K562 (cell line): ENCODE data around the gene ZNF135. TPM values are rescaled to one million over a fixed set of nuclear protein-coding genes. Genes with fewer than 3 reads are reported as not detected.

Experiments
- ATAC-seq: fragments of 200-7000 bp; cut with Tn5 transposase; 3 replicates; pipeline ENCODE4 v1.9.1; 2020; ENCODE audit warnings: moderate library complexity
- BruUV-seq: library from RNA; stranded (reverse); fragments of 400-500 nt; replicated peaks from 2 replicates; lab custom pipeline; 2021; lab: Mats Ljungman, UMichigan
- CTCF ChIA-PET: fragments of 300-600 bp; formaldehyde crosslinking; extraction: SDS; loops from one replicate; lab custom pipeline; 2021; ENCODE audit warnings: low intra/inter-chr PET ratio; lab: Yijun Ruan, JAX
- POLR2A ChIA-PET: fragments of 300-600, 350-650 bp; sonication (Branson Sonifier 250); formaldehyde crosslinking; extraction: SDS; loops from one replicate; lab custom pipeline; 2021; ENCODE audit warnings: antibody characterized with exemption, inconsistent platforms; lab: Yijun Ruan, JAX
- DNase-seq, 4 experiments: peaks; one replicate each; pipeline versions ENCODE4 v3.0.0 to v3.0.0-alpha.2; 2011 to 2018; ENCODE audit warnings: low spot score in 3 of 4, mixed read lengths in 3 of 4; ENCODE audit errors: extremely low read depth in 1 of 4
- FAIRE-seq: peaks from 2 replicates; lab custom pipeline; 2011; peaks lifted over from hg19 to GRCh38; lab: Jason Lieb, UNC
- H2AFZ ChIP-seq: 2 replicates; pipeline ENCODE4 v1.6.0; 2011; ENCODE audit warnings: low read depth, low read length, control low read depth, inconsistent platforms
- H3K27ac ChIP-seq: fragments of 200-600 bp; 3 replicates; pipeline ENCODE4 v1.8.0; 2011; ENCODE audit warnings: low read depth, mild to moderate bottlenecking, control low read depth, inconsistent platforms, low read length, moderate library complexity, mixed read lengths; ENCODE audit errors: extremely low read depth
- H3K27me3 ChIP-seq, 2 experiments: fragments of 300-600 bp in 1 of 2; 2 replicates in 1 of 2; 3 replicates in 1 of 2; pipeline versions ENCODE4 v1.6.0 to v1.8.0; 2011; ENCODE audit warnings: inconsistent platforms in 2 of 2, low read length in 2 of 2, mild to moderate bottlenecking in 1 of 2, mixed read lengths in 1 of 2, moderate library complexity in 1 of 2; ENCODE audit not compliant: control insufficient read depth in 2 of 2, insufficient read depth in 2 of 2
- H3K36me3 ChIP-seq: fragments of 300-600 bp; 3 replicates; pipeline ENCODE4 v1.8.0; 2011; ENCODE audit warnings: mild to moderate bottlenecking, low read length, inconsistent platforms; ENCODE audit not compliant: control insufficient read depth, insufficient read depth
- H3K4me1 ChIP-seq, 2 experiments: fragments of 200-600 bp in 1 of 2; replicated peaks in 1 of 2; 2 replicates in 1 of 2; 3 replicates in 1 of 2; pipeline versions ENCODE4 v1.5.1 to v1.8.0; 2011; ENCODE audit warnings: inconsistent platforms in 2 of 2, low read length in 2 of 2, mild to moderate bottlenecking in 1 of 2, mixed read lengths in 1 of 2, moderate library complexity in 1 of 2; ENCODE audit not compliant: control insufficient read depth in 2 of 2, insufficient read depth in 2 of 2
- H3K4me2 ChIP-seq: 2 replicates; pipeline ENCODE4 v1.6.1; 2011; ENCODE audit warnings: low read length, control low read depth, inconsistent platforms, mixed read lengths; ENCODE audit not compliant: insufficient read depth
- H3K4me3 ChIP-seq: fragments of 200-600 bp; sonication (generic), shearing (Covaris generic); 2 replicates; pipeline ENCODE4 v1.5.1; 2016; ENCODE audit warnings: control low read depth, inconsistent platforms
- H3K79me2 ChIP-seq: fragments of 200-600 bp; 3 replicates; pipeline ENCODE4 v1.8.0; 2011; ENCODE audit warnings: low read length, inconsistent platforms; ENCODE audit not compliant: control insufficient read depth, insufficient read depth
- H3K9ac ChIP-seq, 2 experiments: 2 replicates each; pipeline versions ENCODE4 v1.6.0 to v1.6.1; 2011; ENCODE audit warnings: low read depth in 2 of 2, low read length in 2 of 2, control low read depth in 1 of 2, inconsistent platforms in 1 of 2, mild to moderate bottlenecking in 1 of 2, mixed read lengths in 1 of 2; ENCODE audit not compliant: insufficient read depth in 1 of 2
- H3K9me1 ChIP-seq: one replicate; pipeline ENCODE4 v1.6.0; 2011; ENCODE audit warnings: inconsistent platforms, mild to moderate bottlenecking, low read length, moderate library complexity; ENCODE audit not compliant: control insufficient read depth, insufficient read depth
- H3K9me3 ChIP-seq: replicated peaks from 2 replicates; pipeline ENCODE4 v1.5.1; 2011; ENCODE audit warnings: low read depth, low read length, inconsistent platforms; ENCODE audit not compliant: control insufficient read depth, insufficient read depth
- H4K20me1 ChIP-seq: replicated peaks from 2 replicates; pipeline ENCODE4 v1.6.1; 2011; ENCODE audit warnings: low read length, inconsistent platforms, mixed read lengths; ENCODE audit not compliant: control insufficient read depth, insufficient read depth
- CREM ChIP-seq: IDR thresholded peaks from 2 replicates; pipeline ENCODE4 v1.6.1; 2014; ENCODE audit warnings: antibody characterized with exemption, low read depth
- SMAD1 ChIP-seq: fragments of 150-350 bp; IDR thresholded peaks from 2 replicates; pipeline ENCODE4 v1.6.1; 2014; ENCODE audit warnings: low read length, low read depth; ENCODE audit not compliant: partially characterized antibody
- ZNF224 ChIP-seq: sonication (generic); formaldehyde crosslinking; IDR thresholded peaks from 2 replicates; pipeline ENCODE4 v1.8.0; 2022; ENCODE audit warnings: mild to moderate bottlenecking, missing genetic modification reagents
- WGBS: fragments of 100-300 bp; shearing (Covaris generic); methylation state at CpG from one replicate; pipeline ENCODE4 v1.1.6; 2016; ENCODE audit warnings: low coverage, mixed read lengths; ENCODE audit not compliant: insufficient coverage; ENCODE audit errors: missing lambda C conversion rate; 5-methylcytosine and 5-hydroxymethylcytosine counted together
- in situ Hi-C: fragments of 300-500 bp; cut with MboI; formaldehyde crosslinking; loops from 4 replicates; pipeline ENCODE4 v1.15.0; 2018; ENCODE audit warnings: inconsistent platforms, mixed read lengths
- intact Hi-C: fragments of 100-400 bp; cut with micrococcal nuclease; formaldehyde crosslinking; loops from 2 replicates; pipeline ENCODE4 v1.14.2; 2022
- polyA plus RNA-seq, 8 experiments: library from polyadenylated mRNA; depleted of rRNA in 4 of 8; stranded (reverse) in 5 of 8; unstranded in 3 of 8; fragments of >200 nt; fragmentation: Nextera tagmentation in 2 of 8; fragmentation: Illumina TruSeq in 1 of 8; extraction: Ambion mirVana in 2 of 8; extraction: Trizol in 1 of 8; gene quantifications; 2 replicates each; pipeline versions ENCODE4 v1.2.1 to v1.2.3, GENCODE V29; 2011 to 2014; ENCODE audit warnings: inconsistent platforms in 1 of 8, missing spikeins in 1 of 8
- total RNA-seq, 7 experiments: library from RNA; depleted of rRNA in 6 of 7; stranded (reverse); fragments of >200 nt in 6 of 7; fragmentation: Illumina TruSeq in 2 of 7; extraction: Trizol in 2 of 7; gene quantifications; 2 replicates each; pipeline versions ENCODE4 v1.2.1 to v1.2.3, GENCODE V29; 2011 to 2021; ENCODE audit warnings: low replicate concordance in 1 of 7
- TF ChIP-seq, protein P1 (sequence below), 3 experiments: IDR thresholded peaks in 2 of 3; conservative IDR thresholded peaks in 1 of 3; 2 replicates each; pipeline ENCODE4 v1.5.1; 2011 to 2012; ENCODE audit warnings: low read length in 3 of 3, mild to moderate bottlenecking in 3 of 3, control low read depth in 2 of 3, improper control_type of control experiment in 1 of 3, inconsistent platforms in 1 of 3, low read depth in 1 of 3, mixed read lengths in 1 of 3, moderate library complexity in 1 of 3; ENCODE audit not compliant: insufficient read depth in 2 of 3

Gene ZNF135
- total and polyA plus RNA-seq, 9 of the 15 experiments (the other 6 are each of a cell fraction or from before 2014, with no cell fraction given) = not detected

- WGBS = 2% methylated on average over 28 of the region's 37 CpGs
- CTCF ChIA-PET = no interaction called here
- no TSS peak for BruUV-seq
- H3K36me3 ChIP-seq = no peaks in the 10 kb centered on the region
- no peak overlapping the region for H3K9ac ChIP-seq
- intact Hi-C loops = no loop called here
- no peak for DNase-seq
- H3K4me2 ChIP-seq = no peak overlapping the region
- no peak for FAIRE-seq
- no peaks in the 10 kb centered on the region for H3K9me1 ChIP-seq
- no peaks in the 10 kb centered on the region for H3K79me2 ChIP-seq
- TF ChIP-seq SMAD1 (no peak), CREM (peak; percentile 23; the same call in 1 of the 2 replicates), ZNF224 (CRISPR knock-in tag) (no peak)
- TF ChIP-seq, protein P1, sequence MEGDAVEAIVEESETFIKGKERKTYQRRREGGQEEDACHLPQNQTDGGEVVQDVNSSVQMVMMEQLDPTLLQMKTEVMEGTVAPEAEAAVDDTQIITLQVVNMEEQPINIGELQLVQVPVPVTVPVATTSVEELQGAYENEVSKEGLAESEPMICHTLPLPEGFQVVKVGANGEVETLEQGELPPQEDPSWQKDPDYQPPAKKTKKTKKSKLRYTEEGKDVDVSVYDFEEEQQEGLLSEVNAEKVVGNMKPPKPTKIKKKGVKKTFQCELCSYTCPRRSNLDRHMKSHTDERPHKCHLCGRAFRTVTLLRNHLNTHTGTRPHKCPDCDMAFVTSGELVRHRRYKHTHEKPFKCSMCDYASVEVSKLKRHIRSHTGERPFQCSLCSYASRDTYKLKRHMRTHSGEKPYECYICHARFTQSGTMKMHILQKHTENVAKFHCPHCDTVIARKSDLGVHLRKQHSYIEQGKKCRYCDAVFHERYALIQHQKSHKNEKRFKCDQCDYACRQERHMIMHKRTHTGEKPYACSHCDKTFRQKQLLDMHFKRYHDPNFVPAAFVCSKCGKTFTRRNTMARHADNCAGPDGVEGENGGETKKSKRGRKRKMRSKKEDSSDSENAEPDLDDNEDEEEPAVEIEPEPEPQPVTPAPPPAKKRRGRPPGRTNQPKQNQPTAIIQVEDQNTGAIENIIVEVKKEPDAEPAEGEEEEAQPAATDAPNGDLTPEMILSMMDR (IDR thresholded peaks at IDR 0.05 in 2 of 3, conservative IDR thresholded peaks at IDR 0.05 in 1 of 3; ENCODE audit: insufficient read depth in 2 of 3, low read depth in 1 of 3, low read length in 3 of 3) = peak in 2 of 3 experiments; percentile 16 to 17; a peak in 2 of 6 replicates
- no peaks in the 10 kb centered on the region for H3K27me3 ChIP-seq
- no peak for ATAC-seq
- H3K4me3 ChIP-seq = no peak overlapping the region
- H3K4me1 ChIP-seq = peaks cover 0 to 8% of the 10 kb centered on the region in 2 experiments; a peak in 2 of 5 replicates
- H2AFZ ChIP-seq = no peak overlapping the region
- in situ Hi-C loops = no loop called here
- POLR2A ChIA-PET = no interaction called here
- no peak overlapping the region for H3K27ac ChIP-seq
- H3K9me3 ChIP-seq = no peaks in the 10 kb centered on the region
- no peaks in the 10 kb centered on the region for H4K20me1 ChIP-seq
Measured at GRCh38 chr19:58054901-58055874, 3.9 kb upstream of the ZNF135 start.
